Midbrain (tissue), 1 donor: ENCODE data around the gene ADGRG7.
A peak's percentile ranks its signal among the peaks of the same experiment; 100 is the strongest.
"Not testable (repeated sequence)": the region's sequence is repeated elsewhere in the genome, so short reads cannot be mapped to it uniquely, and the experiment has no call there.

Experiments used
- DNase-seq: peaks from one replicate; lab custom pipeline; 2025; lab: John Stamatoyannopoulos, UW

The ADGRG7 gene, protein sequence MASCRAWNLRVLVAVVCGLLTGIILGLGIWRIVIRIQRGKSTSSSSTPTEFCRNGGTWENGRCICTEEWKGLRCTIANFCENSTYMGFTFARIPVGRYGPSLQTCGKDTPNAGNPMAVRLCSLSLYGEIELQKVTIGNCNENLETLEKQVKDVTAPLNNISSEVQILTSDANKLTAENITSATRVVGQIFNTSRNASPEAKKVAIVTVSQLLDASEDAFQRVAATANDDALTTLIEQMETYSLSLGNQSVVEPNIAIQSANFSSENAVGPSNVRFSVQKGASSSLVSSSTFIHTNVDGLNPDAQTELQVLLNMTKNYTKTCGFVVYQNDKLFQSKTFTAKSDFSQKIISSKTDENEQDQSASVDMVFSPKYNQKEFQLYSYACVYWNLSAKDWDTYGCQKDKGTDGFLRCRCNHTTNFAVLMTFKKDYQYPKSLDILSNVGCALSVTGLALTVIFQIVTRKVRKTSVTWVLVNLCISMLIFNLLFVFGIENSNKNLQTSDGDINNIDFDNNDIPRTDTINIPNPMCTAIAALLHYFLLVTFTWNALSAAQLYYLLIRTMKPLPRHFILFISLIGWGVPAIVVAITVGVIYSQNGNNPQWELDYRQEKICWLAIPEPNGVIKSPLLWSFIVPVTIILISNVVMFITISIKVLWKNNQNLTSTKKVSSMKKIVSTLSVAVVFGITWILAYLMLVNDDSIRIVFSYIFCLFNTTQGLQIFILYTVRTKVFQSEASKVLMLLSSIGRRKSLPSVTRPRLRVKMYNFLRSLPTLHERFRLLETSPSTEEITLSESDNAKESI

DNA sequence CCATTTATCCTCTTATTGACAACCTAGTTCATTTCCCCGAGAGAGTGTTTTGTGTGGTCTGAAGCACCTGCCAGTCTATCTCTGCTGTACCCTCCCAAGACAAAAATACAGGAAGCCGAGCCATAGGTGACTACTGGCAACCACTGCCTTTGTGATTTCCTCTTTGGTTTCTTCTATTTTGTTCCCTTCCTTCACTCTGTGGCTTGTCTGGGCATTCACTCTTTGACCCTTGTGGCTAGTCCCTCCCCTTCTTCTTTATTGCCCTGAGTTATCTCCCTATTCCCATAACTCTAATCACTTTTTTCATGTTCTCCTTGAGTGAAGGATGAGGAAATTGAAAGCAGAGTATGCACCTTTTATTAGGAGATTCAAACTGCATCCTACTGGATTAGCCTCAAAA lies at the start of gene ADGRG7:
ADGRG7 (plus strand) TSS at position 297 of the 400 bp plus-strand sequence. CDS start 256 bp downstream, outside the sequence.
- no peak for DNase-seq

GRCh38 chr3:100560426-100560825 lies 49.0 kb upstream of the ADGRG7 start:
- no peak for DNase-seq

DNA sequence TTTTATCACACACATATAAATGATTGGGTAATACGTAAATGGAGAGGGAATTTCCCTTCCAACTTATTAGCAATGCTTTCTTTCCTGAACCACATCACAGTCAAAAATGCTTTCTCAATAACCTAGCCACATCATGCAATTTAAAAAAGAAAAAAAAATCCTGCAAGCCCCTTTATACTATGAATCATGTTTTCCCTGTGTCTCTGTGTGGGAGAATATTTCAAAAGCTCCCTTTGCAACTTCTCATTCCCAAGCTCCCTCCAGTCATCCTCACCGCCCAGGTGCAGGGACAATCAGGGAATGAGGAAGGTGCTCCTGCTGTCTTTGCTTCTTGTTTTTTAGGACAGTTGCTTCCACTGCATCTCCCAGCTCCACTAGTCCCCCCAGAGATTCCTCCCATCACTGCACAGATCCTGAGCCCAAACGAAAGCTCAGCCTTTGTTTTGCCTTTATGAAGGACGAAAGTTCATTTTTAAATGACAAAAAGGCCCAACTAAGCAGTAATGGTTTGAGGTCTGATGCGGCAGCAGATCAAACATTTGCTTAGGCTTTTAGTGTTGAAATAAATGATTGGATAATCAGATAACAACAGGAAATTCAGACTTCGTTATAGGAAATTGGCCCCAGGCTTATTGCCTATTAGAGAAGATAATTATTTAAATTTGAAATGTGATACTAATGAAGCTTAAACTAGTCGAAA lies 47.8 kb upstream of the ADGRG7 start:
- no peak for DNase-seq

DNA sequence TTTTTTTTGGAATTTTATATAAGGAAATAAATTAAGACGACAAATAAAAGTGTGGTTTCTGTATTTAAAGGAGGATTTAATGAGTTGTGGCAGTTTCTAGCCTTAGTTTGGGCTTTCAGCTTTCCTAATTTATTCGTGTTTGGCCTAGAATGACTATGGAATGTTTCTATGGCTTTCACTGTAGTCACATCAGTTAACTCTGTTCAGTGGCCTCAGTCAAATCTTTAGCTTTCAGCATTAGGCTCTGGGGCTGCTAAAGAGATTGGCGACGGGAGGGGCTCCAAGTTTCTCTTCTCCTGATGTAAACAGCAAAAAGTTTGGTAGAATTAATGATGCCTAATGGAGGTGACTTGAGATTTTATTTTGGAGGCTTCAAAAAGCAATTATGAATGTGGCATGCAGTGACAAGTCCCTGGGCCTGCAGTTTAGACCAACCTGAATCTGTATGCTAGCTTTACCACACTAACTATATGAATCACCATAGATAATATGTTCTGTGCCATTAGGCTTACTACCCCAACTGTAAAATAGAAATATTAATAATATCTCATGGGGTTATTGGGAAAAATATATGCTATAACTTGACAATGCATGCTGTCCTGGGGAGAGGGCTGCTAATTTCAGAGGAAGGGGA lies 47.1 kb upstream of the ADGRG7 start:
- DNase-seq, result no peak

DNA sequence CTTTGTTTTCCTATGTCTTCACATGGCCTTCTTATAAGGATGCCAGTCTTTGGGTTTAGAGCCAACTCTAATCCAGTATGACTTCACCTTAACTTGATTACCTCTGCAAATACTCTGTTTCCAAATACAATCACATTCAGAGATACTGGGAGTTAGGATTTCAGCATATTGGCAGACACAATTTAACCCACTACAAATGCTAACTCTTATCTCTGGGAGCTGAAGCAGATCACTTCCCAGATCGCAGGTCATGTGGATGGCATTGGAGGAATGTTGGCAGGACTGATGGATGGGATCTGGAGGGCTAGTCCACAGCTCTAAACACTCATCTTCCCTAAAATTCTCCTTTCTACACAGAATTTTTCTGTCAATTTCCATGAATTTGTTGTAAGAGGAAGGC lies 46.2 kb upstream of the ADGRG7 start:
- no peak for DNase-seq

DNA sequence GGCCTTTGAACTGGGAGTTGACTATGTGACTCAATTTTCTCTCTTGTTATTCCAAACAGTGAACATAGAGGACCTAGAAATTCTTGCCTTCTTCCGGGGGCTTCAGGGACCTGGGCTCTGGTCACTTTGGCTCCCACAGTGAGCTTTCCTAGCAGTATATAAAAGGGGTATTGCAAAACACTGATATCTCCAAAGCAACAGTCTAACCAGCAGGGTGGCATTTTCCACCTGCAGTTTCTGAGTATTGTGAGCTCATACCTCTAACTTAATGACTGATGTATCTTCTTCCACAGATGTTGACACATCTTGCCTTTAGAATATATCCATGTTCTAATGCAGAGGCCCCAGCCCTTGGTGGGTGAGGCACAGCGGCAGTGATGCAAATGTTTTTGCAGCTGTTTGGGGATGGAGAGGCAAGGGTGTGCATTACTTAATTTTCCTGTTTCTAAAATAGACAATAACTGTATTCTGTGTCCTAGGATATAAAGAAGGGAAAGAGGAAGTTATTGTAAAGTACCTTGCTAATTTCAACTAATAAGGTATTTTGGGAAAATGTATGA lies 45.7 kb upstream of the ADGRG7 start:
- DNase-seq, result no peak

DNA sequence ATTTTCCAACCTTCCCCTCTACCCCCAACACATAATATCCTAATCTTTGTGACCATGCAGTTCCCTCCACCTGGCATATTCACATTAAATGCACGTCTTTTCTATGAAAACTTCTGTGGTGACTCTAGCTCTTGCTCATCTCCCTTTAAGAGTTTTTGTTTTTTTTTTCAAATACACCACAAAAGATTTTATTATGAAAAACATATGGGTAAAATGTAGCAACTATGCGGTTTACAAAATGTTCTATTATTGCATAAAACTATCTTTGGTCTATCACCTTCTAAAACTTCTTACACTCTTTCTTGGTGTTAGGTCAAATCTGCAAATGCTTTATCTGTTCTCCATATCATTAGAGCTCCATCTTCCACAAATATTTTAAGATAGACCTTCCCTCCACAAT lies 38.6 kb upstream of the ADGRG7 start:
- no peak for DNase-seq

- no peak for DNase-seq
Observed at GRCh38 chr3:100574536-100574935, 34.9 kb upstream of the ADGRG7 start.

DNA sequence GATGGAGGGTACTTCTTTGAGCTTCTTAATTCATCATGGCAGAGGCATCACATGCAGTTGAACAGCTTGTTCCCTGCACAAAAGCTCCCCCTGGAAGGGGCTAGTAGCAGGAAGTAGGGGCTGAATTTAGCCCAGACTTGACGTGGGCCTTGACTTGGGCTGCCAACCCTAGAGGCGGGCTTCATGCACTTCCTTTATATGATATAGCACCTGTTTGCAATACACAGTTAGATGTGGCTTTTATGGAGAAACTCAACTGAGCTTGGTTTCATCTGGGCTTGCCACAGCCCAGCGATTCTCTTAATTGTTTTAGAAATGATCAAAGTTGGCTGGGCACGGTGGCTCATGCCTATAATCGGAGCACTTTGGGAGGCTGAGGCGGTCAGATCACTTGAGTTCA lies 33.7 kb upstream of the ADGRG7 start:
- no peak for DNase-seq

GRCh38 chr3:100577382-100578008 lies 31.9 kb upstream of the ADGRG7 start:
- DNase-seq, result no peak

DNA sequence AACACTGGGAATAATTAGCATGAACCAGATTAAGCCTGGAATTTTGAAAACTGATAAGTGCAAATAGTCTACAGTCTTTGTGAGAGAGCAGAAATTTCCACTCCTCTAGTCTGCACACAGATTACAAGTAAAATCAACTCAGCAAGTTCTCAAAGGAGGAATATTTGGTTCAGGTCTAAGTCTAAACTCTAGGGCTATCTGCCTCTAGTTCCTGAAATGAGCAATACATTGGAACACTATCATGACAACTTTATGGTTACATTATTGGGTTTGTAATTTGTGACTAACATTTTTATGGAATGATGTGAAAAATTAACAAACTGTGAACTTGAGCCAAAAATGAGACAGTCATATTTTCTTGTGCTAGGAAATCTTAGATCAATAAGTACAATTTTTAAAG lies 30.8 kb upstream of the ADGRG7 start:
- DNase-seq, result no peak

GRCh38 chr3:100580147-100580546 lies 29.3 kb upstream of the ADGRG7 start:
- DNase-seq, result no peak

- no peak for DNase-seq
Observed at GRCh38 chr3:100581650-100582049, 27.8 kb upstream of the ADGRG7 start.

- DNase-seq, result not testable (repeated sequence)
Observed at GRCh38 chr3:100582157-100582556, 27.2 kb upstream of the ADGRG7 start.

DNA sequence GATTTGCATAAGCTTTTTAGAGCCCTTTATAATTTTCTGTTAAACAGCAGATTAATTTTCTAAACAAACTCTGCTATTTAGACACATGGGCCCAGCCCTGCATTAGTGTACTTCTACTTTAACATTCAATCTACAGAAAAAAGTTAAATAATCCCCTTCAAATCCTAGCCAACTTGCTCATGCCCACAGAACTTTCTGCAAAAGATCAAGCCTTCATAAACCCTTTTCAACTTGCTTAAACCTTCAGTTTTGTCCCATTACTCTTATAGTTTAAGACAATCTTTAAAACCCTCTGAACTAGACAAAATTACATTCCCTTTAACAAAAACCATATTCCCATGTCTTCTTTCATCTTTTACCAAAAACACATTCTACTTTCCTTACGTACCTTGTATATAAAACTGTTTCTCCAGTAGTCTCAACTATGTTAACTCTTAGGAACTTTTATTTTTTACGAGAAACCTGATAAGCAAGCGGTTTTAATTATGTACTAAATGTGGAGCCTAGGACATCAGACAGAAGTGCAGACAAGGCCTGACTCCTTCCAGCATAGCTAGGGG lies 25.2 kb upstream of the ADGRG7 start:
- no peak for DNase-seq

GRCh38 chr3:100586832-100587231 lies 22.6 kb upstream of the ADGRG7 start:
- DNase-seq, result no peak

- no peak for DNase-seq
Observed at GRCh38 chr3:100588251-100588650, 21.1 kb upstream of the ADGRG7 start.

DNA sequence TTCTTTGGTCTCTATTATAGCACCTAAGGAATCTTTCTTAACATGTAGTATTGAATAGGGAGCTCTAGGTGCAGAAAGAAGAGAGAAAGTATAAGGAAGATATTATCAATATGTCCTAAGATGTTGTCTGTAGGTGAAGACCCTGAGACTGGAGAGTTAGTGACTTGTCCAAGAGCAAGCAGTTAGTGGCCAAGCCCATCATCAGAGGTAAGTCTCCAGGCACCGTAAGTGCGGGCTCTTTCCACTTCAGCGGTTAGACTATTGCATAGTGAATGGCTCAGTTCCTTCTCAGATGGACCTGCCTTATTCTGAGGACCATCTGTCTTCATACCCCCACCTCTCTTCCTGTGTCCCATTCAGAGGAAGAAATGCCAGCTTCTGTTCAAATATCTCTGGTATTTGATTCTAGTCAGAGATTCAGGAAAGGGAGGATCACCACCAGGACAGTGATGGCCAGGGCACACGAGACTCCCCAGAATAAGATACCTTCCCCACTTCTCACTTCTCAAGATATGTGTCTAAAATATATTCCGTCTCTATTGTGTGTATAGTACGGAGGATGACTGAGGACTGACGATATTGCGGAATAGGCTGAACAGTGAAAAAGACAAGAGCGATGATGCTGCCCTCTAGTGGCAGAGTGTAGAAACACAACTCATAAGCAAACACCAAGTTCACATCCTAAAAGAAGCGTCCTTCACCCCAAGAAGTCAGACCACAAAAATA lies 19.1 kb upstream of the ADGRG7 start:
- peak; percentile 79 for DNase-seq

GRCh38 chr3:100590840-100591147 lies 18.6 kb upstream of the ADGRG7 start:
- DNase-seq, result no peak

- no peak for DNase-seq
Observed at GRCh38 chr3:100591411-100591810, 18.0 kb upstream of the ADGRG7 start.
